CD14-positive monocyte (primary cell): ENCODE measurements around the gene STON2. TPM values are rescaled to one million over a fixed set of nuclear protein-coding genes. Genes with fewer than 3 reads are reported as not detected.
A peak's percentile ranks its signal among the peaks of the same experiment; 100 is the strongest.

Experiments used
- DNase-seq, 3 donors: peaks; one replicate each; pipeline ENCODE4 v3.0.0-alpha.2; 2011 to 2022
- H2AFZ ChIP-seq: 2 replicates; pipeline ENCODE4 v1.6.0; 2012; ENCODE audit warnings: mild to moderate bottlenecking, low read depth, low read length, inconsistent platforms; ENCODE audit not compliant: insufficient read depth, poor library complexity, severe bottlenecking
- H3K27ac ChIP-seq, 2 donors: 1 replicate in 1 of 2; 2 replicates in 1 of 2; pipeline ENCODE4 v1.5.1; 2012 to 2013; ENCODE audit warnings: low read length in 2 of 2, control low read depth in 1 of 2, inconsistent platforms in 1 of 2, low read depth in 1 of 2, mild to moderate bottlenecking in 1 of 2
- H3K27me3 ChIP-seq, 2 donors: one replicate each; pipeline versions ENCODE4 v1.6.0 to v1.6.1; 2011 to 2013; ENCODE audit warnings: low read length in 2 of 2; ENCODE audit not compliant: control insufficient read depth in 2 of 2, insufficient read depth in 2 of 2
- H3K36me3 ChIP-seq, 2 donors: replicated peaks in 1 of 2; 1 replicate in 1 of 2; 2 replicates in 1 of 2; pipeline versions ENCODE4 v1.5.1 to v1.6.1; 2012 to 2013; ENCODE audit warnings: low read length in 2 of 2, control low read depth in 1 of 2, inconsistent platforms in 1 of 2, mild to moderate bottlenecking in 1 of 2; ENCODE audit not compliant: insufficient read depth in 2 of 2, control insufficient read depth in 1 of 2
- H3K4me1 ChIP-seq, 2 donors: 1 replicate in 1 of 2; 2 replicates in 1 of 2; pipeline versions ENCODE4 v1.5.1 to v1.6.1; 2012 to 2013; ENCODE audit warnings: low read length in 2 of 2, control low read depth in 1 of 2, inconsistent platforms in 1 of 2, mild to moderate bottlenecking in 1 of 2, moderate library complexity in 1 of 2; ENCODE audit not compliant: insufficient read depth in 2 of 2, control insufficient read depth in 1 of 2
- H3K4me2 ChIP-seq: replicated peaks from 2 replicates; pipeline ENCODE3; 2012; ENCODE audit warnings: low read length, moderate library complexity, mild to moderate bottlenecking; ENCODE audit not compliant: poor library complexity, severe bottlenecking; ENCODE audit errors: extremely low read depth
- H3K4me3 ChIP-seq, 3 experiments: fragments of 200-600 bp in 1 of 3; sonication (generic) in 1 of 3; replicated peaks in 1 of 3; 1 replicate in 2 of 3; 2 replicates in 1 of 3; pipeline ENCODE4 v1.5.1; 2011 to 2013; ENCODE audit warnings: low read length in 3 of 3, mild to moderate bottlenecking in 3 of 3, control low read depth in 2 of 3, low read depth in 2 of 3, inconsistent platforms in 1 of 3, moderate library complexity in 1 of 3
- H3K79me2 ChIP-seq: 2 replicates; pipeline ENCODE4 v1.6.0; 2012; ENCODE audit warnings: mild to moderate bottlenecking, control low read depth, inconsistent platforms, low read length, moderate library complexity; ENCODE audit not compliant: insufficient read depth
- H3K9ac ChIP-seq: 2 replicates; pipeline ENCODE4 v1.6.0; 2017; ENCODE audit warnings: low read length, mild to moderate bottlenecking; ENCODE audit not compliant: insufficient read depth, poor library complexity, severe bottlenecking
- H3K9me3 ChIP-seq, 2 donors: replicated peaks in 1 of 2; 1 replicate in 1 of 2; 2 replicates in 1 of 2; pipeline versions ENCODE4 v1.5.1 to v1.6.1; 2012 to 2013; ENCODE audit warnings: low read length in 2 of 2, control low read depth in 1 of 2; ENCODE audit not compliant: control insufficient read depth in 1 of 2, insufficient read depth in 1 of 2
- H4K20me1 ChIP-seq: 2 replicates; pipeline ENCODE4 v1.6.0; 2012; ENCODE audit warnings: mild to moderate bottlenecking, low read length, control low read depth, moderate library complexity; ENCODE audit not compliant: insufficient read depth
- H3K27ac Mint-ChIP-seq, 7 donors: one replicate each; pipeline ENCODE4 v1.8.0; 2020; ENCODE audit warnings: mild to moderate bottlenecking in 7 of 7, mixed read lengths in 7 of 7, moderate library complexity in 6 of 7, inconsistent platforms in 2 of 7
- H3K27me3 Mint-ChIP-seq, 3 donors: one replicate each; pipeline ENCODE4 v1.8.0; 2021 to 2022; ENCODE audit warnings: low read depth in 3 of 3, mild to moderate bottlenecking in 3 of 3, mixed read lengths in 3 of 3, moderate library complexity in 3 of 3, inconsistent platforms in 1 of 3
- H3K36me3 Mint-ChIP-seq, 2 donors: one replicate each; pipeline ENCODE4 v1.8.0; 2020; ENCODE audit warnings: mixed read lengths in 2 of 2, inconsistent platforms in 1 of 2, mild to moderate bottlenecking in 1 of 2
- H3K4me1 Mint-ChIP-seq: one replicate; pipeline ENCODE4 v1.8.0; 2020; ENCODE audit warnings: mild to moderate bottlenecking, mixed read lengths
- H3K4me3 Mint-ChIP-seq, 2 donors: one replicate each; pipeline ENCODE4 v1.8.0; 2020; ENCODE audit warnings: mild to moderate bottlenecking in 2 of 2, mixed read lengths in 2 of 2, moderate library complexity in 1 of 2
- H3K9me3 Mint-ChIP-seq, 7 donors: one replicate each; pipeline ENCODE4 v1.8.0; 2020 to 2022; ENCODE audit warnings: mixed read lengths in 7 of 7, mild to moderate bottlenecking in 6 of 7, moderate library complexity in 6 of 7, inconsistent platforms in 2 of 7
- CTCF ChIP-seq: fragments of 200-600 bp; IDR thresholded peaks from one replicate; pipeline ENCODE4 v1.8.0; 2022; ENCODE audit warnings: antibody characterized with exemption, mild to moderate bottlenecking
- WGBS: methylation state at CpG from one replicate; pipeline ENCODE4 v1.1.5; 2013; ENCODE audit warnings: missing lambda C conversion rate; ENCODE audit not compliant: insufficient coverage; 5-methylcytosine and 5-hydroxymethylcytosine counted together
- intact Hi-C, 2 donors: fragments of 100-400 bp; cut with micrococcal nuclease; formaldehyde crosslinking; loops; one replicate each; pipeline versions ENCODE4 v1.15.0 to v1.15.1; 2023
- polyA plus RNA-seq, 3 donors: library from polyadenylated mRNA; depleted of rRNA in 1 of 3; unstranded in 2 of 3; stranded (reverse) in 1 of 3; fragments of 300-500 nt in 2 of 3; fragments of >200 nt in 1 of 3; fragmentation: Illumina TruSeq in 2 of 3; gene quantifications; 1 replicate in 2 of 3; 2 replicates in 1 of 3; pipeline ENCODE4 v1.2.3, GENCODE V29; 2012 to 2021

The STON2 gene
- polyA plus RNA-seq, 3 donors, result 1.6 to 3.2 (median 2.1) TPM

GRCh38 chr14:81415781-81416180 is 15.7 kb upstream of the STON2 start:
- no peaks in the 10 kb centered on the region for H3K9me3 ChIP-seq
- 10% methylated on average over 2 of the region's 4 CpGs for WGBS
- peaks cover 10 to 26% (median 20%) of the 10 kb centered on the region in 3 donors for H3K27me3 Mint-ChIP-seq
- peak in 1 of 3 donors; percentile 23 for DNase-seq
- no peaks in the 10 kb centered on the region for H3K36me3 ChIP-seq
- peak overlapping the region; percentile 51 to 95 (median 90) for H3K27ac Mint-ChIP-seq
- intact Hi-C loops, result loop anchor here in 1 of 2 donors (2.0 kb wide), 1 partner anchor 15 kb away; the partner anchor contains the start of gene STON2
- H3K4me1 ChIP-seq, result peaks cover 39 to 50% of the 10 kb centered on the region in 2 donors
- H3K9me3 Mint-ChIP-seq, result peaks cover 3 to 18% (median 11%) of the 10 kb centered on the region in 7 donors
- no peak overlapping the region for H2AFZ ChIP-seq
- peaks cover 14 to 20% of the 10 kb centered on the region in 2 donors for H3K36me3 Mint-ChIP-seq
- no peak overlapping the region for H3K9ac ChIP-seq
- no peak for TF ChIP-seq CTCF
- no peaks in the 10 kb centered on the region for H4K20me1 ChIP-seq
- H3K79me2 ChIP-seq, result no peaks in the 10 kb centered on the region
- peak overlapping the region; percentile 55 to 56 for H3K27ac ChIP-seq
- H3K4me1 Mint-ChIP-seq, result peaks cover 52% of the 10 kb centered on the region
- H3K4me3 ChIP-seq, result peak overlapping the region in 1 of 3 experiments; percentile 55
- peaks cover under 1 to 9% of the 10 kb centered on the region in 2 donors for H3K27me3 ChIP-seq
- H3K4me3 Mint-ChIP-seq, result peak overlapping the region in 1 of 2 donors; percentile 67
- peak overlapping the region; percentile 58 for H3K4me2 ChIP-seq

- Histone ChIP-seq H3K4me2 (no peak overlapping the region), H3K9ac (no peak overlapping the region), H2AFZ (no peak overlapping the region), H3K27ac (no peak overlapping the region), H3K79me2 (no peaks in the 10 kb centered on the region), H3K4me1 (peaks cover 39 to 50% of the 10 kb centered on the region in 2 donors), H3K4me3 (no peak overlapping the region), H3K36me3 (no peaks in the 10 kb centered on the region), H4K20me1 (no peaks in the 10 kb centered on the region), H3K27me3 (peaks cover 9 to 23% of the 10 kb centered on the region in 2 donors), H3K9me3 (no peaks in the 10 kb centered on the region)
- peaks cover 10 to 28% (median 16%) of the 10 kb centered on the region in 3 donors for H3K27me3 Mint-ChIP-seq
- intact Hi-C loops, result no loop called here
- peaks cover 3 to 13% (median 7%) of the 10 kb centered on the region in 7 donors for H3K9me3 Mint-ChIP-seq
- peaks cover 13 to 20% of the 10 kb centered on the region in 2 donors for H3K36me3 Mint-ChIP-seq
- 100% methylated on average over 1 of the region's 4 CpGs for WGBS
- peaks cover 52% of the 10 kb centered on the region for H3K4me1 Mint-ChIP-seq
- no peak for TF ChIP-seq CTCF
- H3K4me3 Mint-ChIP-seq, result no peak overlapping the region
- no peak for DNase-seq
- no peak overlapping the region for H3K27ac Mint-ChIP-seq
These were observed 14.0 kb upstream of the STON2 start for GRCh38 chr14:81414123-81414522.
